Measurements from ENCODE around the gene C14orf132.

Gene C14orf132

GRCh38 chr14:96092936-96093335 is 53.8 kb downstream of the C14orf132 start:
- TF ChIP-seq CTCF (IDR thresholded peaks at IDR 0.05; ENCODE audit: insufficient read depth, low read depth, low read length, missing control alignments) = no peak
- no peak for DNase-seq (ENCODE audit: low read depth)
- H3K4me3 ChIP-seq (ENCODE audit: low read length) = no peak overlapping the region

GRCh38 chr14:96094211-96094610 is 55.0 kb downstream of the C14orf132 start:
- DNase-seq (ENCODE audit: low read depth) = no peak

GRCh38 chr14:96094656-96095055 is 55.5 kb downstream of the C14orf132 start:
- no peak for DNase-seq (ENCODE audit: low read depth)
- no peak for TF ChIP-seq CTCF (IDR thresholded peaks at IDR 0.05; ENCODE audit: insufficient read depth, low read depth, low read length, missing control alignments)
- H3K4me3 ChIP-seq (ENCODE audit: low read length) = no peak overlapping the region

More at GRCh38 chr14:96094211-96094610, 55.0 kb downstream of the C14orf132 start:
- no peak overlapping the region for H3K4me3 ChIP-seq (ENCODE audit: low read length)
- TF ChIP-seq CTCF (IDR thresholded peaks at IDR 0.05; ENCODE audit: insufficient read depth, low read depth, low read length, missing control alignments) = no peak

GRCh38 chr14:96095058-96095457 is 55.9 kb downstream of the C14orf132 start:
- no peak for DNase-seq (ENCODE audit: low read depth)
- H3K4me3 ChIP-seq (ENCODE audit: low read length) = no peak overlapping the region
- TF ChIP-seq CTCF (IDR thresholded peaks at IDR 0.05; ENCODE audit: insufficient read depth, low read depth, low read length, missing control alignments) = no peak

GRCh38 chr14:96095581-96096476 is 56.7 kb downstream of the C14orf132 start:
- peak; percentile 70 for DNase-seq (ENCODE audit: low read depth)
- H3K4me3 ChIP-seq (ENCODE audit: low read length) = no peak overlapping the region
- no peak for TF ChIP-seq CTCF (IDR thresholded peaks at IDR 0.05; ENCODE audit: insufficient read depth, low read depth, low read length, missing control alignments)

- no peak for DNase-seq (ENCODE audit: low read depth)
- H3K4me3 ChIP-seq (ENCODE audit: low read length) = no peak overlapping the region
- no peak for TF ChIP-seq CTCF (IDR thresholded peaks at IDR 0.05; ENCODE audit: insufficient read depth, low read depth, low read length, missing control alignments)
Measured at GRCh38 chr14:96096639-96097610, 57.8 kb downstream of the C14orf132 start.
